Large intestine (tissue), 3 donors: ENCODE results near the gene WWOX. TPM values are rescaled to one million over a fixed set of nuclear protein-coding genes. Genes with fewer than 3 reads are reported as not detected.

Source experiments
- DNase-seq, 2 donors: peaks; one replicate each; pipeline versions ENCODE4 v3.0.0 to v3.0.0-alpha.2; 2013
- H3K27ac ChIP-seq: one replicate; pipeline ENCODE4 v1.5.1; 2013; ENCODE audit warnings: low read length
- H3K27me3 ChIP-seq: 2 replicates; pipeline ENCODE4 v1.6.1; 2013; ENCODE audit warnings: low read length; ENCODE audit not compliant: control insufficient read depth, insufficient read depth
- H3K36me3 ChIP-seq: 2 replicates; pipeline ENCODE4 v1.6.1; 2013; ENCODE audit warnings: low read length; ENCODE audit not compliant: control insufficient read depth, insufficient read depth
- H3K4me1 ChIP-seq: one replicate; pipeline ENCODE4 v1.6.1; 2013; ENCODE audit warnings: low read length; ENCODE audit not compliant: control insufficient read depth, insufficient read depth
- H3K4me3 ChIP-seq: one replicate; pipeline ENCODE4 v1.5.1; 2013; ENCODE audit warnings: low read length
- H3K9me3 ChIP-seq: one replicate; pipeline ENCODE4 v1.6.1; 2013; ENCODE audit warnings: mild to moderate bottlenecking, low read depth, low read length, moderate library complexity; ENCODE audit not compliant: control insufficient read depth
- WGBS: methylation state at CpG from one replicate; pipeline ENCODE4 v1.1.5; 2013; ENCODE audit warnings: low lambda C conversion rate; ENCODE audit not compliant: insufficient coverage; 5-methylcytosine and 5-hydroxymethylcytosine counted together
- polyA plus RNA-seq: library from polyadenylated mRNA; unstranded; fragments of 120-200 nt; gene quantifications from one replicate; pipeline ENCODE4 v1.2.1, GENCODE V29; 2013

The WWOX gene
- polyA plus RNA-seq, 1 donor: 16.2 TPM

- no peak overlapping the region for H3K27ac ChIP-seq
- H3K4me1 ChIP-seq: peaks cover 13% of the 10 kb centered on the region
- no peaks in the 10 kb centered on the region for H3K36me3 ChIP-seq
- no peak overlapping the region for H3K4me3 ChIP-seq
- no peak for DNase-seq
- no peaks in the 10 kb centered on the region for H3K9me3 ChIP-seq
- WGBS: 100% methylated on average over 3 of the region's 10 CpGs
- no peaks in the 10 kb centered on the region for H3K27me3 ChIP-seq
These were observed 399.9 kb downstream of the WWOX start for GRCh38 chr16:78499399-78499798.

DNA sequence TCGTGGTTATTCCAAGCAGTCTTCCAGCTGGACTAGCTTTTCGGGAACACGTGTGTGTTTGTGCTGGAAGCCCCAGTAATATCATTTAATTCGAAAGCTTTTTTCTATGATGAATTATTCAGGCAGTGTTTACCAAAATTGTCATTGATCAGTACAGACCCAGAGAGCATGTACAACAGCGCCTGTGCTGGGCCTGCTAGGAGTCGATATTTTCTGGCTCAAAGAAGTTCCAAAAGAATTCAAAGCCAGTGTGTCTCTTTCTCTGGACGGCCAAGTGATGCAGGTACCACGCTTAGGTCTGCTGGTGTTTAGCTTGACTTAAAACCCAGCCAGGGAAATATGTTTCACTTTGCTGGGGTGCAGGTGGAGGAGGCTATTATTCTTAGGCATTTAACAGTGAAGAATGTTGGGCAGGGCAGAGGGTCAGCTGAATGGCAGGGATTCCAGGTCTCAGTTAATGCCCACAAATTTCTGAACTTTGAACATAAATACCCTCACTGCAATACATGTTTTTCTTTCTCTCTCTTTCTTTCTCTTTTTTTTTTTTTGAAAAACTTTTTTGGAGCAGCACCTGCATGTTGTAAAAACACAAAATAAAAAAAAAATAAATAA, 401.3 kb downstream of the WWOX start:
- Histone ChIP-seq H3K4me3 (no peak overlapping the region), H3K27me3 (no peaks in the 10 kb centered on the region), H3K36me3 (no peaks in the 10 kb centered on the region), H3K4me1 (peaks cover 13% of the 10 kb centered on the region), H3K9me3 (no peaks in the 10 kb centered on the region), H3K27ac (no peak overlapping the region)
- WGBS: no CpG with 5 or more reads among the region's 8 CpGs
- no peak for DNase-seq

GRCh38 chr16:78501744-78502143, 402.3 kb downstream of the WWOX start:
- WGBS: no CpG with 5 or more reads among the region's 8 CpGs

DNA sequence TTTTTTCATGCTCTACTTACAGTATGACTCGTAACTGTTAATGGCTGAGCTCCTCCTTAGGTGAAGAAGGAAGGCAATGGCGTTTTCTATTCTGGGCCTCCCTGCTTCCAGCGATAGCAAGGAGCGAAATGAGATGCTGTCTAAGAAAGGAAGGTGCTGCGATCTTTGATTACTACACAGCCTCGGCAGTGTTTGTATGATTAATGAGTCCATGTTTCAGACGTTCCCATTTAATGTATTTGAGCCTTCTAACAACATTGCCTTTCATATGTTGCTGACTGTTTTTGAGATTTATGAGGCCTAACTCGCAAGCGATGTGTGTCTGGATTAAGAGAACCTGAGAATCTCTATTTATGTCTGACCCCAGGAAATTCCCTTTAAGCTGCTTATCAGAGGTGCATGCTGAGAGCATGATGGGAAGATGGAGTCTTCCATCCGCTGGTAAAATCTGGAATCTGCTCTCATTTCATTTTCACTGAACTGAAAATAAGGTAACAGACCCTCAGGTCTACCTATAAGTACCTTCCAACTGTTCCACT, 403.4 kb downstream of the WWOX start:
- H3K4me1 ChIP-seq: peaks cover 15% of the 10 kb centered on the region
- H3K36me3 ChIP-seq: no peaks in the 10 kb centered on the region
- no peaks in the 10 kb centered on the region for H3K9me3 ChIP-seq
- WGBS: 90% methylated on average over 2 of the region's 10 CpGs
- no peak overlapping the region for H3K4me3 ChIP-seq
- H3K27ac ChIP-seq: no peak overlapping the region
- no peak for DNase-seq
- no peaks in the 10 kb centered on the region for H3K27me3 ChIP-seq

More at GRCh38 chr16:78501744-78502143, 402.3 kb downstream of the WWOX start:
- no peak for DNase-seq
- Histone ChIP-seq H3K4me3 (no peak overlapping the region), H3K27me3 (no peaks in the 10 kb centered on the region), H3K27ac (no peak overlapping the region), H3K4me1 (peaks cover 15% of the 10 kb centered on the region), H3K36me3 (no peaks in the 10 kb centered on the region), H3K9me3 (no peaks in the 10 kb centered on the region)

DNA sequence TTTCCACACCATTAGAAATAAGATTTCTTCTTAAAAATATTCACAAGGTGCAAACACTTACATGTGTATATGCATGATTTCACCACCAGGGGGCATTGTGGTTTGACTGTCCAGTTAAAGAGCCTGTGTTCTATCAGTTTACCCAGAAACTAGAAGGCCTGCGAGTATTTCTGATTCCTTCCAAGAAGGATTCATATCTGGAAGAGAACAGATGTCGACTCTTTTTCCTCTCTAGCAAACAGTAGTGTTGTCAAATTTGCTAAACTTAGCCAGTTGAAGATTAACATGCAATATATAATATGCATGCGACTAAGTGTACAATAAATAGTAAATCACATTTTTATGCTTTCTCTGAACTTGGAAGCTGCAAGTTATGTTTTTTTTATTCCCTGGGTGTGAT, 404.1 kb downstream of the WWOX start:
- H3K9me3 ChIP-seq: no peaks in the 10 kb centered on the region
- H3K4me1 ChIP-seq: peaks cover 9% of the 10 kb centered on the region
- peak; percentile 47 to 59 for DNase-seq
- WGBS: no CpG with 5 or more reads among the region's 3 CpGs
- H3K27ac ChIP-seq: no peak overlapping the region
- no peaks in the 10 kb centered on the region for H3K27me3 ChIP-seq
- no peak overlapping the region for H3K4me3 ChIP-seq
- H3K36me3 ChIP-seq: no peaks in the 10 kb centered on the region

- no peaks in the 10 kb centered on the region for H3K36me3 ChIP-seq
- H3K27ac ChIP-seq: no peak overlapping the region
- H3K4me1 ChIP-seq: peaks cover 5% of the 10 kb centered on the region
- DNase-seq: peak in 1 of 2 donors; percentile 27
- H3K4me3 ChIP-seq: no peak overlapping the region
- no peaks in the 10 kb centered on the region for H3K9me3 ChIP-seq
- no CpG with 5 or more reads among the region's 12 CpGs for WGBS
- H3K27me3 ChIP-seq: no peaks in the 10 kb centered on the region
These were observed 405.0 kb downstream of the WWOX start for GRCh38 chr16:78504401-78504851.

GRCh38 chr16:78505036-78505435, 405.6 kb downstream of the WWOX start:
- no peak overlapping the region for H3K4me3 ChIP-seq
- H3K4me1 ChIP-seq: peaks cover 5% of the 10 kb centered on the region
- 100% methylated on average over 1 of the region's 6 CpGs for WGBS
- H3K36me3 ChIP-seq: no peaks in the 10 kb centered on the region
- no peaks in the 10 kb centered on the region for H3K27me3 ChIP-seq
- H3K27ac ChIP-seq: no peak overlapping the region
- DNase-seq: no peak
- H3K9me3 ChIP-seq: no peaks in the 10 kb centered on the region

- WGBS: no CpG with 5 or more reads among the region's 23 CpGs
- Histone ChIP-seq H3K4me3 (no peak overlapping the region), H3K27me3 (no peaks in the 10 kb centered on the region), H3K9me3 (no peaks in the 10 kb centered on the region), H3K36me3 (no peaks in the 10 kb centered on the region), H3K27ac (peak overlapping the region; percentile 48), H3K4me1 (peaks cover 5% of the 10 kb centered on the region)
- peak; percentile 50 to 74 for DNase-seq
These were observed 406.3 kb downstream of the WWOX start for GRCh38 chr16:78505544-78506366.

- WGBS: no CpG with 5 or more reads among the region's 11 CpGs
- peak; percentile 32 to 80 for DNase-seq
- Histone ChIP-seq H3K27ac (peak overlapping the region; percentile 48), H3K27me3 (no peaks in the 10 kb centered on the region), H3K9me3 (no peaks in the 10 kb centered on the region), H3K36me3 (no peaks in the 10 kb centered on the region), H3K4me1 (peaks cover 5% of the 10 kb centered on the region), H3K4me3 (no peak overlapping the region)
These were observed 407.1 kb downstream of the WWOX start for GRCh38 chr16:78506367-78507193.

GRCh38 chr16:78507576-78507975, 408.1 kb downstream of the WWOX start:
- H3K27me3 ChIP-seq: no peaks in the 10 kb centered on the region
- no peaks in the 10 kb centered on the region for H3K9me3 ChIP-seq
- no peak overlapping the region for H3K27ac ChIP-seq
- peaks cover 5% of the 10 kb centered on the region for H3K4me1 ChIP-seq
- no CpG with 5 or more reads among the region's 12 CpGs for WGBS
- H3K4me3 ChIP-seq: no peak overlapping the region
- DNase-seq: no peak
- H3K36me3 ChIP-seq: no peaks in the 10 kb centered on the region
